ENCODE measurements around the gene ALPG. TPM values are rescaled to one million over a fixed set of nuclear protein-coding genes. Genes with fewer than 3 reads are reported as not detected.
A peak's percentile ranks its signal among the peaks of the same experiment; 100 is the strongest.
"Not testable (repeated sequence)": the region's sequence is repeated elsewhere in the genome, so short reads cannot be mapped to it uniquely, and the experiment has no call there.

ALPG gene
- total RNA-seq, 2 experiments from 2014 or later: not detected

DNA sequence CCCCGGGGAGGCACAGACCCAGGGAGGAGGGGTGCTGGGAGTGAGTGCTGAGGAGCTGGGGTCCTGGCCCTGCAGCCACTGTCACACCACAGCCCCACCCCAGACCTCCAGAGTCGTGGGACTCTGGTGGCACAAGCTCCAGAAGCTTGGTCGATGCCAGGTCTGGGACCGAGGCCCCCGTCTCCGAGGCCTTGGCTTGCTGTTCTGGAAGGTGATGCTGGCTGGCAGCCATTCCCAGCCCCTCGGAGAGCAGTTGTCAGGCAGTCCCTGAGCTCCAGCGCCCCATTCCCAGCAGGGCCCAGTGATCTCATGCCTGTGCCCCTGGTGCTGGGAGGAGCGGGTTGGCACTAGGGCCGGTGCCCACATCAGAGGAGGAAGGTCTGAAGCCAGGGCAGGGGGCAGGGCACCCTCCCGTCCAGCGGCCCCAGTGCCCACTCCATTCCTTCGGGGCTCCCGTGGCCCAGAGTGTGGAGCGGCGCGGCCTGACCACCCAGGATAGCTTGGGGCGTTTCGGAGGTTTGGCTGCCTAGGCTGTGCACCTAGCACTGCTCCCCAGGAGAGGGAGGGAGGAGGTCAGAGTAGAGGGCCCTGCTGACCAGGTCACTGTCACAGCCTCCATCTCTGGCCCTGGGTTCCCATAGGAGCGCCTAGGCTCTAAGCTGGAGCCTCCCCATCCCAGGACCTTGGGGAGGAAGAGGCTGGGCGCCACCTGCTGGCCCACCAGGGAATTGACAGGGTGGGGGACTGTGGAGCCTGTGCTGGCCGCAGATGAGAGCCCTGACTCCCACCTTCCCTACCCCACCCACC, 32.5 kb downstream of the ALPG start:
- Mint-ChIP-seq H3K4me3 (no peak overlapping the region), H3K36me3 (ENCODE audit: low read depth) (no peaks in the 10 kb centered on the region), H3K4me1 (ENCODE audit: low read depth) (peaks cover 5% of the 10 kb centered on the region), H3K27me3 (peaks cover 1% of the 10 kb centered on the region), H3K27ac (no peak overlapping the region), H3K9me3 (no peaks in the 10 kb centered on the region)
- intact Hi-C loops (cut with micrococcal nuclease): no loop called here
- peak; percentile 31 for ATAC-seq
- TF ChIP-seq, protein P1, sequence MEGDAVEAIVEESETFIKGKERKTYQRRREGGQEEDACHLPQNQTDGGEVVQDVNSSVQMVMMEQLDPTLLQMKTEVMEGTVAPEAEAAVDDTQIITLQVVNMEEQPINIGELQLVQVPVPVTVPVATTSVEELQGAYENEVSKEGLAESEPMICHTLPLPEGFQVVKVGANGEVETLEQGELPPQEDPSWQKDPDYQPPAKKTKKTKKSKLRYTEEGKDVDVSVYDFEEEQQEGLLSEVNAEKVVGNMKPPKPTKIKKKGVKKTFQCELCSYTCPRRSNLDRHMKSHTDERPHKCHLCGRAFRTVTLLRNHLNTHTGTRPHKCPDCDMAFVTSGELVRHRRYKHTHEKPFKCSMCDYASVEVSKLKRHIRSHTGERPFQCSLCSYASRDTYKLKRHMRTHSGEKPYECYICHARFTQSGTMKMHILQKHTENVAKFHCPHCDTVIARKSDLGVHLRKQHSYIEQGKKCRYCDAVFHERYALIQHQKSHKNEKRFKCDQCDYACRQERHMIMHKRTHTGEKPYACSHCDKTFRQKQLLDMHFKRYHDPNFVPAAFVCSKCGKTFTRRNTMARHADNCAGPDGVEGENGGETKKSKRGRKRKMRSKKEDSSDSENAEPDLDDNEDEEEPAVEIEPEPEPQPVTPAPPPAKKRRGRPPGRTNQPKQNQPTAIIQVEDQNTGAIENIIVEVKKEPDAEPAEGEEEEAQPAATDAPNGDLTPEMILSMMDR (IDR thresholded peaks at IDR 0.05): peak; percentile 67
- CTCF ChIA-PET: interaction anchor here (0.6 to 1.9 kb wide), 22 partner anchors 9 to 541 kb away, joined by 3 to 15 read pairs (median 4); partner anchors contain the start of genes ALPG, NPPC and PRSS56
- POLR2A ChIA-PET: no interaction called here
- DNase-seq: no peak

DNA sequence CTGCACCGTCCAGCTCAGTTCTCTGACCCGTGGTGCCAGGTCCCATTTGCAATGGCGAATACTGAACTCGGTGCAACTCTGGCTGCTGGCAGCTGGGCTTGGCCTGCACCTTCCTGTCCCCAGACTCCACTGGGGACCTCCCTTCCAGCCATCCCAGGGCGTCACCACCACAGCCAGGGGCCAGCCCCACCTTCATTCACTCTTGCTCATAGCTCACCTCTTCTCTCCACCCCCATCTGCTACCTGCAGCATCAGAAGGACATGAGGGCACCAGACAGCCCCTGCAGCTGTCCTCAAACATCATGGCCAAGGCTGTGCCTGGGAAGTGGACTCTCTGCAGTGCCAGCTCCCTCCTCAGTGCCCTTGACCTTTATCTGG, 33.1 kb downstream of the ALPG start:
- Mint-ChIP-seq H3K4me1 (ENCODE audit: low read depth) (peaks cover 5% of the 10 kb centered on the region), H3K27me3 (peaks cover 1% of the 10 kb centered on the region), H3K27ac (no peak overlapping the region), H3K4me3 (no peak overlapping the region), H3K36me3 (ENCODE audit: low read depth) (no peaks in the 10 kb centered on the region), H3K9me3 (no peaks in the 10 kb centered on the region)
- DNase-seq (no peak), ATAC-seq (no peak)
- POLR2A ChIA-PET: no interaction called here
- intact Hi-C loops (cut with micrococcal nuclease): loop anchor here (5.0 kb wide), 1 partner anchor 537 kb away; no protein-coding TSS in a partner anchor
- CTCF ChIA-PET: interaction anchor here (0.6 to 1.9 kb wide), 18 partner anchors 10 to 542 kb away, joined by 3 to 15 read pairs (median 4); partner anchors contain the start of genes ALPG, NPPC and PRSS56
- TF ChIP-seq, protein P1 (IDR thresholded peaks at IDR 0.05): peak; percentile 36

DNA sequence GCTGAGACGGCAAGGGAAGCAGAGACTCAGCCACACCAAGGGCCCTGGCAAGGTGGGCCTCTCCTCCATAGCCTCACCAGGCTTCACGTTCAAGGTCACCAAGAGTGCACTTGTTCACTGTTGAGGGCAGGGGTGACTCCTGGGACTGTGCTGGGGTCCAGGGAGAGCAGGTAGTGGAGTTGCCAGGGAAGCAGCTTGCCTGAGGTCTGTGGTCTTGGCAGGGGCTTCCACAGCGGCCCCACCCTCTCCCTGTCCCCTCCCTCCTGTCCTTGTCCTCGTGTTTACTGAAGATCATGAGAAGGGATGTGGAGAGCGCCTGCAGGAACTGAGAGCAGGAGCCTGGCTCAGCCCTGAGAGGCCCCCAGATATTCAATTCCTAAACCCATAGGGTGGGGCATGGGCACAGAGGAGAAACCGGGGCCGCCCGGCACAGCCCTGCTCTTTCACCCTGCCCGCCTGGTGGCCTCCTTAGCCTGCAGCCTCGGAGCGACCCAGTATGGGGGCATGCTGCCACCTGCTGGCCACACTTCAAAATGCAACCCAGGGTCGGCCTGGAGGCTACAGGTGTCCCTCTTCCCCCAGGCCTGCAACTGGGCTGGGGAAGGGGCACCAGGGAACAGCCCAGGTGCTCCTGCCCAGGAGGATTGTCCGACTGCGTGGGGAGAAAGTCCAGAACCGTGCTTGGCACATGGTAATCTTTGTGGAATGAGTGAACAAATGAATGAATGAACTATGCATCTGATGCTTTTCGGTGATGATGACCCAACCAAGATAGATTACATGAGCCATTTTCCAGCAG, 33.8 kb downstream of the ALPG start:
- ATAC-seq: peak; percentile 91
- CTCF ChIA-PET: interaction anchor here (0.6 to 1.9 kb wide), 16 partner anchors 10 to 540 kb away, joined by 3 to 15 read pairs (median 4); partner anchors contain the start of genes ALPG, NPPC and PRSS56
- POLR2A ChIA-PET; H3K4me1 Mint-ChIP-seq (ENCODE audit: low read depth); H3K36me3 Mint-ChIP-seq (ENCODE audit: low read depth); H3K27ac Mint-ChIP-seq; H3K27me3 Mint-ChIP-seq; H3K9me3 Mint-ChIP-seq; H3K4me3 Mint-ChIP-seq: not testable (repeated sequence)
- intact Hi-C loops (cut with micrococcal nuclease): loop anchor here (5.0 kb wide), 1 partner anchor 538 kb away; no protein-coding TSS in a partner anchor
- TF ChIP-seq, protein P1 (IDR thresholded peaks at IDR 0.05): peak; percentile 85
- peak; percentile 94 for DNase-seq

DNA sequence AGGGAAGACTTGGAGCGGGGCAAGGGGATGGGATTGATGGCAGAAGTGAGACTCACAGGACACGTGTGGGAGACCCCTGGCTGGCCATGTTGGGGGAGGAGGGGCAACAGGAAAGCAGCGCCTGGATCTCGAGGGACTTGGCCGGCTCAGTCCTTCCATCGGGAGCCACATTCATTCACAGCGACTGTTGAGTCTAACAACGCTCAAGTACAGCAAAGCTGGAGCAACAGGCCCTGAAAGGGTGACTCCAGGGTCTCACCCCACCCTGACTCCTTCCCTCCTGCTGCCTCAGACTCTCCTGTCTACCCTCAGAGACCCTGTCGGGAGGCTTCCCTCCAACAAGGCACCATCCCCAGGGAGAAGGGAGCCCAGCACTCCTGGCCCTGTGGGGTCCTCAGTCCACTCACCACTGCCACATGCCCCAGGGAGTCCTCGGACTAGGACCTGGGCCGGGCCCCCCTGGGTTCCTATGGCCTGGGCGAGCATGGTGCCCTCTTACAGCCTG, 34.6 kb downstream of the ALPG start:
- Mint-ChIP-seq H3K9me3 (no peaks in the 10 kb centered on the region), H3K36me3 (ENCODE audit: low read depth) (no peaks in the 10 kb centered on the region), H3K4me3 (no peak overlapping the region), H3K27ac (no peak overlapping the region), H3K27me3 (peaks cover 1% of the 10 kb centered on the region), H3K4me1 (ENCODE audit: low read depth) (peaks cover 5% of the 10 kb centered on the region)
- no peak for ATAC-seq
- TF ChIP-seq, protein P1 (IDR thresholded peaks at IDR 0.05): no peak
- no peak for DNase-seq
- intact Hi-C loops (cut with micrococcal nuclease): loop anchor here (5.0 kb wide), 1 partner anchor 539 kb away; no protein-coding TSS in a partner anchor
- ChIA-PET CTCF (interaction anchor here (0.6 to 1.2 kb wide), 3 partner anchors 14 to 540 kb away, joined by 3 to 4 read pairs (median 3); no protein-coding TSS in a partner anchor), POLR2A (no interaction called here)

DNA sequence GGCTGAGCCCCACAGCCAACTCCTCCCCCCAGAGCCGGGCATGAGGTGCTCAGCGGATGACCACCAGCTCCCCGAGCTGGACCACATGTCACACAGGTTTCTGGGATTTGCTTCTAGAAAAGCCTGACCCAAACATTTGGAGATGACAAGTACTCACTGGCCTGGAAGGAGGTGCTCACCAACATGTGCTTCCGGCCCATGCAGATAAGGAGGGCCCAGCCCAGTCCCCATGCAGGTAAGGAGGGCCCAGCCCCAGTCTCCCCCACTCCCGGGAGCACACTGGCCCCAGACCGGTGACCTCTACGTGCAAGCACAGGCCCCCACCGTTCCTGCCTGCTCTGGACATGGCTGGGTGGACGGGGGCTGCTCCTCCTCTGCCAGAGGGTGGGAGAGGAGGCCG, 35.3 kb downstream of the ALPG start:
- CTCF ChIA-PET: interaction anchor here (1.2 kb wide), 1 partner anchor 80 kb away, joined by 3 read pairs; no protein-coding TSS in a partner anchor
- H3K4me3 Mint-ChIP-seq: not testable (repeated sequence)
- intact Hi-C loops (cut with micrococcal nuclease): loop anchor here (5.0 kb wide), 1 partner anchor 540 kb away; no protein-coding TSS in a partner anchor

DNA sequence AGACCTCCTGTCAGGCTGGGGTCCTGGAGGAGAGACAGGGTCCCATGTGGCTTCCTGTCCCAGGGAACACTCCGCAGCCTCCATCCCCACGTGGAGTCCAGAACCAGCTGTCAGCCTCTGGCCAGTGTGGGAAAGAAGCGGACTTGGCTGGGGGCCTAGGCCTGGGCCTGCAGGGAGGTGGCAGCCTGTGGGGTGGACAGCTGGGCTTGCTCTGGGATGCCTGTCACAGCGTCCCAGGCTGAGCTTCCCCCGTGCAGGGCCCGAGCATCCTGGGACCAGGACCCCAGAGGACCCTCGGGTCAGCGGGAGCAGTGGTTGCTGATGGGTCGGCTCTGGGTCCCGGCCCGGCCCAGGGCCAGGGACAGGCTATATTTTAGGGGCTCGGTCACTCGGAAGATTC, 35.8 kb downstream of the ALPG start:
- POLR2A ChIA-PET; H3K36me3 Mint-ChIP-seq (ENCODE audit: low read depth); H3K4me3 Mint-ChIP-seq; ATAC-seq; CTCF ChIA-PET; H3K27me3 Mint-ChIP-seq; DNase-seq; H3K4me1 Mint-ChIP-seq (ENCODE audit: low read depth); H3K27ac Mint-ChIP-seq; H3K9me3 Mint-ChIP-seq: not testable (repeated sequence)
- intact Hi-C loops (cut with micrococcal nuclease): loop anchor here (5.0 kb wide), 1 partner anchor 540 kb away; no protein-coding TSS in a partner anchor

More for the DNA sequence above, 35.3 kb downstream of the ALPG start:
- ATAC-seq; H3K27ac Mint-ChIP-seq; H3K9me3 Mint-ChIP-seq; H3K4me1 Mint-ChIP-seq (ENCODE audit: low read depth); DNase-seq; H3K27me3 Mint-ChIP-seq; H3K36me3 Mint-ChIP-seq (ENCODE audit: low read depth); POLR2A ChIA-PET: not testable (repeated sequence)

DNA sequence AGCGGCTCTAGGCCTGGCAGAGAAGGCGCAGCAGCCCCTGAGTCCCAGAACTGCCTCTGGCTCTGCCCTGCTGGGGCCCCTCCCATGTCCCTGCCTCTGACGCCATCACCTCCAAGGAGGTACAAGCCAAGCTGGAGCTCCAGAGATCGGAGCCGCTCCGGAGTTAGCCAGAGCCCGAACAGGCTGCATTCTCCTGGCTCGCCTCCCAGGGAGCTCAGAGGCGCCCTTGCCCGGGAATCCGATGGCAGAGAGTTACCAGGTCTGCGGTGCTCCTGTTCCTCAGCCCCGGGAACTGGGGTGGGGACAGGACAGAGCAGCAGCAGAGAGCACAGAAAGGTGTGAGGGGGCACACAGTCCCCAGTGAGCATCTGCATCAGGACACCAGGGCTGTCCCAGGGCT, 36.4 kb downstream of the ALPG start:
- ATAC-seq; POLR2A ChIA-PET; CTCF ChIA-PET; H3K27ac Mint-ChIP-seq; DNase-seq; H3K36me3 Mint-ChIP-seq (ENCODE audit: low read depth); H3K4me3 Mint-ChIP-seq; H3K27me3 Mint-ChIP-seq; H3K9me3 Mint-ChIP-seq: not testable (repeated sequence)
- H3K4me1 Mint-ChIP-seq (ENCODE audit: low read depth): peaks cover 12% of the 10 kb centered on the region
- intact Hi-C loops (cut with micrococcal nuclease): loop anchor here (5.0 kb wide), 1 partner anchor 541 kb away; no protein-coding TSS in a partner anchor
